GM19372 (cell line): ENCODE results near the gene RITA1.
A peak's percentile ranks its signal among the peaks of the same experiment; 100 is the strongest.

ENCODE experiments used
- ATAC-seq: cut with Tn5 transposase; IDR thresholded peaks from one replicate; pipeline ENCODE4 v1.9.1; 2021; ENCODE audit warnings: mild to moderate bottlenecking, low read depth, moderate library complexity; ENCODE audit not compliant: unreplicated experiment

The RITA1 gene

GRCh38 chr12:113226696-113227568 lies 41.4 kb downstream of the RITA1 start:
- ATAC-seq, result no peak

GRCh38 chr12:113227686-113228391 lies 42.3 kb downstream of the RITA1 start:
- ATAC-seq, result no peak

- ATAC-seq, result no peak
Measured at GRCh38 chr12:113228394-113229028, 43.0 kb downstream of the RITA1 start.

- peak; percentile 11 for ATAC-seq
Measured at GRCh38 chr12:113230315-113231234, 45.1 kb downstream of the RITA1 start.

- ATAC-seq, result no peak
Measured at GRCh38 chr12:113231235-113232088, 45.9 kb downstream of the RITA1 start.

- ATAC-seq, result no peak
Measured at GRCh38 chr12:113232089-113232839, 46.7 kb downstream of the RITA1 start.

GRCh38 chr12:113232840-113233585 lies 47.5 kb downstream of the RITA1 start:
- no peak for ATAC-seq

GRCh38 chr12:113233967-113234366 lies 48.4 kb downstream of the RITA1 start:
- ATAC-seq, result no peak

GRCh38 chr12:113234483-113234882 lies 49.0 kb downstream of the RITA1 start:
- no peak for ATAC-seq

GRCh38 chr12:113235976-113236375 lies 50.5 kb downstream of the RITA1 start:
- ATAC-seq, result no peak

GRCh38 chr12:113236539-113237399 lies 51.2 kb downstream of the RITA1 start:
- ATAC-seq, result no peak

GRCh38 chr12:113237748-113238147 lies 52.2 kb downstream of the RITA1 start:
- ATAC-seq, result no peak

- ATAC-seq, result no peak
Measured at GRCh38 chr12:113238309-113238708, 52.8 kb downstream of the RITA1 start.

- no peak for ATAC-seq
Measured at GRCh38 chr12:113239288-113239771, 53.8 kb downstream of the RITA1 start.

- ATAC-seq, result no peak
Measured at GRCh38 chr12:113239811-113240331, 54.4 kb downstream of the RITA1 start.

GRCh38 chr12:113240395-113240794 lies 54.9 kb downstream of the RITA1 start:
- peak; percentile 61 for ATAC-seq
